T-helper 2 cell (primary cell): Measurements from ENCODE around the gene RNF223.

Source experiments
- DNase-seq, 5 experiments: peaks; one replicate each; pipeline versions ENCODE4 v3.0.0 to v3.0.0-alpha.2; 2012 to 2022
- total RNA-seq, 2 donors: gene quantifications; one replicate each; lab custom pipeline; 2026; lab: John Stamatoyannopoulos, UW

Gene RNF223
- total RNA-seq, result 0 reads per million in 2 donors

DNA sequence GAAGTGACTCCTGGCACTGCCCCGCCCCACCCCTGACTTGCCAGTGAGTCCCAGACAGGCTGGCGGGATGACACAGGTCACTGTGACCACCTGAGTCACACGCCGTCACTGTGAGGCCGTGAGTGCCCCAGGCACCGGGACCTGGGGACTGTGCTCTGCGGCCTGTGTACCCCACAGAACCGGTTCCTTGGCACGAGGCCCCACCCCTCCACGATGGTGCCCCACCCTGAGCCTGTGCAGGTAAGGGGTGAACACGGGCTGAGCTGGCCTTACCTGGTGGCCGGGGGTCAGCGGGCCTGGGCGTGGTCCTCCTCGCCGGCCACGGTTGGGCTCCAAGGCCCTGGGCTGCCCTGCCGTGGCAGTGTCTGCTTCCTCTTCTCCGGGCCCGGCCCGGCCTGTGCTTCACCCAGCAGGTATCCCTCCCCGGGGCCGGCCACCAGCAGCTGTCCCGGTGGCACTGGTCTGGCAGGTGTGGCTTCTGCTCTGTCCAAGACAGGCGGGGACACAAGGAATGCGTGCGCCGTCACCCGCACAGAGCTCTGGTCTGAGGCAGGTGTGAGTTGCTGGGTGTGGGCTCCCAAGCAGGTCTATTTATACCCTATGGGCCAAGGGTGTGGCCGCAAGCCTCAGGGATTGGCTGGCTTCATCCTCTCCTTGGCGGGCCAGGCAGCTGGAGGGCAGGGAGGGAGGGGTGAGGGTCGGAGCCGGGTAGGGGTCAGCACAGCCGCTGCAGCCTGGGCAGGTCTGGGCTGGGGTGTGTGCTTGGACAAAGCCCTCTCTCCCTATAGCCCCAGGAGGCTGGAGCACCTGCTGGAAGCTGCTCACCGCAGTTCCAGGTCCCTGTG lies at the start of gene RNF223:
Gene RNF223 (minus strand): TSS at position 564 of the 845 bp plus-strand sequence. CDS start 1,740 bp downstream, outside the sequence.
- DNase-seq, result no peak

DNA sequence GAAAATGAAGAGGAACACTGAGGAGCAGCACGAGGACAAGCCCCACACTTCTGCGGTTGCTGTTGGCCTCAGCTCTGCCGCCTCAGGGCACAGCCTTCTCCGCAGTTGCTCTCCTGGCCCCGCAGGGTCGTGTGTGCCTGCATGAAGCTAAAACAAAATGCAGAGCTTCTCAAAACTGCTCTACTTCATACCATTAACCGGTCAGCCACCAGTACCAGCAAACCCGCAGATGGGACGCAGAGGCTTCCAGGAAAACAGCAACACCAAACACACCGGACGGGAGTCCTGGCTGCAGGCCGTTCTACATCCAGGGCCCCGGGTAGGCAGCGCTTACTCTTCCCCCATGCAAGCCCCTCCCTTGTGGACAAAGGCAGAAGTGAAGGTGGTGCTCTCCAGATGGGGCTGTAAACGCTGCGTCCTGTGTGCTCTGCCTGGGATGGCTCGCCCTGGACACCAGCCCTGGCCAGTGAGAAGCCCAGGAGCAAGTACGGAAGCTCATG lies 48.9 kb upstream of the RNF223 start:
- DNase-seq, result no peak

- peak; percentile 68 to 79 (median 74) for DNase-seq
These were observed 48.1 kb upstream of the RNF223 start for GRCh38 chr1:1122078-1122811.

DNA sequence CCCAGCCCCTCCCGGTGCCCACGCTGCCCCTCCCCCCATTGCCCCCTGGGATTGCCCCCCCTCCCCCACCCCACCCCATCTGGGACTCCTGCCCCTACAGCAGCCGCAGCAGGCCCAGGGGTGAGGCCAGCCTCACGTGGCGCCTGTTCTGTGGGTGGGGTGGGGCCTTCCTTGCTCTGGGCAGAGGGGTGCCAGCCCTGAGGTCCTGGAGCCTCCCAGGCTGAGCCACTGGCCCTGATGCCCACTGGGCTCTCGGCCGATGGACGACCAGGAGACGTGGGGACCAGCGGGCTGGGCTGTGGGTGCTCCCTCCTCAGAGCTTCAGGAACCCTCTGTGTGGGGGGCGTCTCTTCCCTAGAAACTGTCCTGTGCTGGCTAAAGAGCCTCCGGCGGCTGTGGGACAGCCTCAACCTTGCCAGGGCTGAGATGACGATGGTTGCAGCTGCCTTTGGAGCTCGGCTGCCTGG lies 47.5 kb upstream of the RNF223 start:
- DNase-seq, result no peak

DNA sequence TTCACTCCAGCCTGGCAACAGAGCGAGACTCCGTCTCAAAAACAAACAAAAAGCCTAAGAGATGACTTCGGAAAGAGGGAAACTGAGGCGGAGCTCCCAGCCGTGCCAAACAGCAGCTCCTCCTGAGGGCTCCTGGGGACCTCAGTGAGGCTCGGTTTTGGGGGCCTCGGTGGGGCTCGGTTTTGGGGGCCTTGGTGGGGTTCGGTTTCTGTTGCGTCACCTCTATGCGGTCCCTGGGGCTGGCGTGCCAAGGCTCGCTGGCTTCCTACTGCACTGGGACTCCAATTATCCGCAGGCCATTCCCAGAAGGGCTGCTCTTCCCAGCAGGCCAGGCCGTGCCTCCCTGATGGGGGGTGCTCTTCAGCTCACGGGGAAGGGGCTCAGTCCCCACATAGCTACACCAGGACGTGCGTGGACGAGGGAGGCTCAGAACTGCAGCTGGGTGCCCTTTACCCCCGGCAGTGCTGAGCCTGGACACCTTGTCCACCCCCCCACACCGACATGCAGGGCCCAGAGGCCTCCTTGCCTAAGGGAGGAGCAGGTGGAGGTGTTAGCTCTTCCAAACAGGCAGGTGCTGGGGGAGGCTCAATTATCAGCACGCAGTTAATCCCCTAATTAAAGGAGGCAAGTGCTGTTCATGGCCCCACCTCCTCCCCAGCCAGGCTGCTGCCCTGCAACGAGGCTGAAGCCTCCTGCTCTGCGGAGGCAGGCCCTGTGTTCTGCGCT lies 46.9 kb upstream of the RNF223 start:
- no peak for DNase-seq

GRCh38 chr1:1120096-1120495 lies 46.0 kb upstream of the RNF223 start:
- DNase-seq, result no peak

DNA sequence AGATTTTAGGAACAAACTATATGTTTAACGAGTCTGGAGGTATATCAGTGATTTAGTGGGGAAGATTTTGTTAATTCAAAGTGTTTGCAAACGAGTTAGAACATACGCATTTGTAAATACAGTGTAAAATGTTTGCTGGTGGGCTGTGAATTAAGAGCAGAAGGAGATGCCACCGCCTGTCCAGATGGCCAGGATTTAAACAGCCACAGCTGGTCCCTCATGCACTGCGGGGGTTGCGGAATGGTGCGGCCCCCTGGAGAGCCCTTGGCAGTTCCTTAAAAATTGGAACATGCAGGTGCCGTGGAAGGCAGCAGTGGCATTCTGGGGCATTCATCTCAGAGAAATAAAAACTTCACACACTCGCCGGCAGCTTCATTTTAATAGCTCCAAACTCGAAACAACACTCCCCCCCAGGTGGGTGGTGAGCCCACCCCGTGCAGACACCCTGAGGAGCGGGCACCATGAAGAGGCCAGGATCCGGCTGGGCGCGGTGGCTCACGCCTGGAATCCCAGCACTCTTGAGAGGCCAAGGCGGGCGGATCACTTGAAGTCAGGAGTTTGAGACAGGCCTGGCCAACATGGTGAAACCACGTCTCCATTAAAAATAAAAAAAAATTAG lies 45.3 kb upstream of the RNF223 start:
- DNase-seq, result no peak

DNA sequence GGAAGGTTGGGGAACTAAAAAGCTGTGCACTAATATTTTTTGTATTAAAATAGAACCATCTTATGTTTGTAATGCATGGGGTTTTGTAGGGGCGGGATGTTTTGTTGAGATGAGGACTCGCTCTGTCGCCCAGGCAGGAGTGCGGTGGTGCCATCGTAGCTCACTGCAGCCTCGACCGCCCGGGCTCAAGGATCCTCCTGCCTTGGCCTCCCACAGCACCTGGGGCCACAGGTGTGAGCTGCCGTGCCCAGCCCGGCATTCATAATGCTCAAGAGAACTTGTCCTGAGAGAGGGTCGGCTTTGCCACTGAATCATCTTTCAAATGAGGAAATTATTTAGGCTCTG lies 44.7 kb upstream of the RNF223 start:
- no peak for DNase-seq

DNA sequence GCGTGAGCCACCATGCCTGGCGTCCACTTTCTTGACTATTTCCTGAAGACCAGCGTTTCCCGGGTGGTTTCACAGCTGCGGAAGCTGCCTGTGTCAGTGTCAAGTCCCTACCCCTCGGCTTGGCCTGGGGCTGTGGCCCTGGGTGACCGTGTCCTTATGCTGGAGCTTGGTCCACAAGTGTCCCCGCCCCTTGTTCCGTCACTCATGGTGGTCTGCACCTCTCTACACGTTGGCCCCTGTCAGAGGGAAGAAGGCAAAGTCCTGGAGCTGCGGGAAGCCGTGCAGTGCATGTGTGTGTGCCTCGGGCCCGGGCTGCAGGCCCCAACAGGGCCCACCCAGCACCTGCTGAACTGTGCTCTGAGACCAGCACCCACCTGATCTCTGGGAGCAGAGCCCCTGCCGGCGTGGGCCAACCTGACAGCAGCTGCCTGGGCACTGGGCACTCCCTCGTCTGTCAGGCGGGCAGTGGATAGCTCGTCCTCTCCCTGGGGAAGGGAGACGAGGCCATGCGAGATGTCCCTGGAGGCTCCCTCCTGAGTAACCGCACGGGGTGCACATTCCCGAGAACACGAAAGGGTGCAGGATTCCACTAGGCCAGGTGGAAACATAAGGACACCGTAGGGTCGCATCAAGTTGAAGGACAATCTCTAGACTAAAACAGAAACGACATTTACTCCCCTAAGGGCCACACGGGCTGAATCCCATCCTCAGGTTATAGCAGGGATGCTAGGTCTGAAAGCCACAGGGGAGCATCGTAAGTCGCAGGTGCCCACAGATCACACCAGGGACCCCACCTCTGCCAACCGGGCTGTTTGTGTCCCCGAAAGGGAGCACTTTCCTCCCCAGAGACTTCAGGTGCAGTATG lies 44.1 kb upstream of the RNF223 start:
- DNase-seq, result no peak

DNA sequence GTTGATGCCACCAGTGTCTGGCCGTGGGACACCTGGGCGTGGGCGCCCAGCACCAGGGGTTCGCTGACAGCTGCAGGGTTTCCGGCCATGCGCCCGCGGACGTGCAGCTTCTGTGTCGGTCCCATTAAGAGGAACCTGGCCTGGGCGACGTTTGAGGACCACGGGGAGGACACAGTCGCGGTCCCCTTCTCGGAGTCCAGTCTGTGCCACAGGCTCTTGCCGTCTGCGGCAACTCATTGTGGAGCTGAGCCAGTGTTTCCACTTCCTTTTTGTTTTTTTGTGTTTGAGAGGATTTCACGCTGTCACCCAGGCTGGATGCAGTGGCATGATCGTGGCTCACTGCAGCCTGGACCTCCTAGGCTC lies 43.3 kb upstream of the RNF223 start:
- no peak for DNase-seq

DNA sequence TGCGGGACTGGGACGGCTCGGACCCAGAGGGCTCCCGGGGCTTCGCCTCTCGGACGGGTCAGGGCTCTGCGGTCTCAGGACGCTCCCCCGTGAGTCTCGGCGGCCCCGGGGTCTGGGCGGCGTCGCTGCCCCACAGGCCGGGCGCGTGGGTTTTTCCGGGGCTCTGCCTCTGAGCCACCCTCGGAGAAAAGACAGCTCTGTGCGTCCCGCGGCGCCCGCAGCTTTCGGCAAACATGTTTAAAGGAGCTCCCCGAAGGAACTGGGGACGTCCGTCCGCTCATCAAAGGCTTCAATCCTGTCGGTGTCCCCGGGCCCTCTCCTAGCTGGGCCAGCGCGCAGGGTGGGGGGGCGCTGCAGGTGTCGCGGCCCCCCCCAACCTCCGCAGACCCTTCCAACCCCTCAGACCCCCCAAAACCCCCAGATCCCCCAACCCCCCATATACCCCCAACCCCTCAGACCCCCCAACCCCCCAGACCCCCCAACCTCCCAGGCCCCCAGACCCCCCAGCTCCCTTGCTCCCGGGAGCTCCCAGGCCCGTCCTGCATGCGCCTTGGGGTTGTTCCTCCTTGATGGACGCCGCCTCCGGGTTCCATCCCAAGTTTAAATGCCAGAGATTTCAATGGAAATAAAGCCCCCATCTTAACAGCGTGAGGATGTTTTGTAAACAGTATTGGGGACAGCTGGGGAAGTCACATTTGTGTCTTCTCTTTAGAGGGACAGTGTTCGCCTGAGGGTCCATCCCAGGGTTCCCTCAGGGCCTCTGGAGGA lies 42.8 kb upstream of the RNF223 start:
- DNase-seq, result peak in 3 of 5 experiments; percentile 10 to 41 (median 32)

- DNase-seq, result peak; percentile 96 to 99 (median 97)
These were observed 41.9 kb upstream of the RNF223 start, which contains the start of gene C1orf159 for GRCh38 chr1:1115786-1116700. TSS of gene C1orf159 (minus strand) at chr1:1116089. CDS start at chr1:1091543, 24,546 bp downstream.

- DNase-seq, result no peak
These were observed 41.2 kb upstream of the RNF223 start for GRCh38 chr1:1115136-1115785.

DNA sequence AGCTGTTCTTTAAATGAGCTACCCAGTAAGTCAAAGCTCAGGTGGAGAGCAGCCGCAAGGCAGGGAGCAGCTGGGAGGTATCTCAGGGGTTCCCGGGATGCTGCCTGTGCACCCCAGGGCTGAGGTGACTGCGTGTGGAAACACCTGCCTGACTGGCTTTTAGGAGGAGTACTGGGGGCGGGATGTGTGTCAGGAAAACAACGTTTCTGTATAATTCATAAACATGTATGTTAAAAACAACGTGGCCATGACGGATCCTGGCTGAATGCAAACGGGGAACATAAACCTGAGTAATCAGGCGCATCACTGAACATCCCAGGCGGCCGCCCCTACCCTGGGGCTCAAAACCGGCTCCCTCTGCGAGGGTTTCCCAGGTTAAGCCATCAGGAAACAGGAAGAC lies 40.3 kb upstream of the RNF223 start:
- DNase-seq, result no peak

DNA sequence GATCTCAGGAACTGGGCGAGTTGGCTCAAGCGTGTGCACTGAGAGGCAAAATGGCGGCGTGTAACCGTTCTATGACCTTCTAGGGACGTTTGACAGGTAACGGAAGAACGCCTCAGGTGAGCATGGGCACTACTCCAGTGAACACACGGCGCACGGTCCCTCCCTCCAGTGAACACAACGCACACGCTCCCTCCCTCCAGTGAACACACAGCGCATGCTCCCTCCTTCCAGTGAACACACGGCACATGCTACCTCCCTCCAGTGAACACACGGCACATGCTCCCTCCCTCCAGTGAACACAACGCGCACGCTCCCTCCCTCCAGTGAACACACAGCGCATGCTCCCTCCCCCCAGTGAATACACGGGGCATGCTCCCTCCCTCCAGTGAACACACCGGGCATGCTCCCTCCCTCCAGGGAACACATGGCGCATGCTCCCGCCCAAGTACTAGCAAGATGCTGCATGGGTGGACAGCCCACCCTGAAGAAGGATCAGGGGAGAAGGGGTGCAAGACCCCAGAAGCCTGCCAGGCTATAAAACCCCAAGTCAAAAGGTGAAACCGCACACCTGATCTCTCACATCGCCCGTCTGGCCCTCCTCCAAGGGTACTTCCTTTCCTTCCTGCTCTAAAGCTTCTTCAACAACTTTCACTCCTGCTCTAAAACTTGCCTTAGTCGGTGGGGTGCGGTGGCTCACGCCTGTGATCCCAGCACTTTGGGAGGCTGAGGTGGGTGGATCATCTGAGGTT lies 38.3 kb upstream of the RNF223 start:
- no peak for DNase-seq

DNA sequence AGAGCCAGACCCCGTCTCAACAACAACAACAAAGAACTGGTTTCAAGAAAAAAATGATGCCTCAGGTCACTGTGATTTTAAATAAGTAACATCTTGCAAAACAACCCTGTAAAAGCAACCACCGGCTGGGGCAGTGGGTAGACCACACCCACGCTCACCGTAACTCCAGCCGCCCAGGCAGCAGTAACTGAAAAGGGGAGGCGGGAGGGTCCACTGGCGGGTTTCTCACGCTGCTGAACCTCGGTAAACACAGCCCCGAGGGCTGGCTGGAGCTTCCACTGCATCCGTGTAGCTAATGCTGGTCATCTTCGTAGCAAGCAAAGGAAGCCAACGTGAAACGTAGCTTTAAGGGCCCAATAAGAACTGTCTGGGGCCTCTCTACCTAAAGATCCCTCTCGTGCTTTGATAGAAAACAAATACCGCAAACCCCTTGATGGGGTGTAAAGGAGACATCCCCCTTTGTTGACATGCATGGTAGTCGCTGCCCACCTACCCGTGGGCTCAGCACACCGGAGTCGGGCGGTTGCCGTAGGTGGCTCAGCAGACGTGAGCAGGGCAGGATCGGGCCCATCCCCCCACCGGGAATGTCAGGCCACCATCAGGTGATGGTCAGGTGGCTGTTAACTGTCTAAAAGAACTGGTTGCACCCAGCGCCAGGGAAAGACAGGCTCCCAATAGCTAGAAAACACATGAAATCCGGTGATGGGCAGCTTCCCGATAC lies 37.6 kb upstream of the RNF223 start:
- no peak for DNase-seq

- no peak for DNase-seq
These were observed 36.5 kb upstream of the RNF223 start for GRCh38 chr1:1110561-1110971.
